NCI-H774 (cell line): ENCODE measurements around the gene IL1A.

ENCODE experiments used
- DNase-seq: peaks from one replicate; lab custom pipeline; 2025; lab: John Stamatoyannopoulos, UW

The IL1A gene

DNA sequence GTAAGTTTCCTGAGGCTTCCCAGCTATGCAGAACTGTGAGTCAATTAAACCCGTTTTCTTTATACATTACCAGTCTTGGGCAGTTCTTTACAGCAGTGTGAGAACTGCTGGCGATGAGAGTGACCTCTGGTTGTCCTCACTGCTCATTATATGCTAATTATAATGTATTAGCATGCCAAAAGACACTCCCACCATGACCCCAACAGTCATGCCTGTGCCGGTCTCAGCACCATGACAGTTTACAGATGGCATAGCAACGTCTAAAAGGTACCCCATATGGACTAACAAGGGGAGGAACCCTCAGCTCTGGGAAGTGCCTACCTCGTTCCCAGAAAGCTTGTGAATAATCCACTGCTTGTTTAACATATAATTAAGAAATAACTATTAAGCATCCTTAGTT lies 8.1 kb upstream of the IL1A start:
- no peak for DNase-seq

DNA sequence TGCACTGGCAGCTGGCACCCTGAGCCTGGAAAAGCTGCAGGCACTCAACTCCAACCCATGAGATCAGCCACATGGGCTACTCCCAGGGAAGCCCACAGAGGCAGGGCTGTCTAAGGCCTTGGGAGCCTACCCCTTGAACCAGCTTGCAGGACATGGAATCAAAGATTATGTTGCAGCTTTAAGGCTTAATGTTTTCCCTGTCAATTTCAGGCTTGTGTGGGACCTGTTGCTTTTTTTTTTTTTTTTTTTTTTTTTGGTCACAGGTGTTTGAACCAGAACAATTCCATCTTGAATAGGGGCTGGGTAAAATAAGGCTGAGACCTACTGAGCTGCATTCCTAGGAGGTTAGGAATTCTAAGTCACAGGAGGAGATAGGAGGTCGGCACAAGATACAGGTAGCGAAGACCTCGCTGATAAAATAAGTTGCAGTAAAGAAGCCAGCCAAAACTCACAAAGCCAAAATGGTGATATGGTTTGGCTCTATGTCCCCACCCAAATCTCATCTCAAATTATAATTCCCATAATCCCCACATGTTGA lies 7.5 kb upstream of the IL1A start:
- DNase-seq, result no peak

DNA sequence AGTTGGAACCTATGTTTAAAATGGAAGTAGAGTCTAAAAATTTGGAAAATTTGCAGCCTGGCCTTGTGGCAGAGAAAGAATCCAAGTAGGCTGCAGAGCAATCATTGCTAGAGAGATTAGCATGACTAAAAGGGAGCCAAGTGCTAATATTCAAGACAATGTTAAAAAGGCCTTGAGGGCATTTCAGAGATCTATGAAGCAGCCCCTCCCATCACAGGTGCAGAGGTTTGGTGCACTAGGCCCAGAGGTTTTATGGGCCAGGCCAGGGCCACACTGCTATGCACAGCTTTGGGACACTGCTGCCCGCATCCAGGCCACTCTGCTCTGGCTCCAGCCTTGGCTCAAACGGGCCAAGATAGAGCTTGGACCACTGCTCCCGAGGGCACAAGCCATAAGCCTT lies 6.7 kb upstream of the IL1A start:
- no peak for DNase-seq

DNA sequence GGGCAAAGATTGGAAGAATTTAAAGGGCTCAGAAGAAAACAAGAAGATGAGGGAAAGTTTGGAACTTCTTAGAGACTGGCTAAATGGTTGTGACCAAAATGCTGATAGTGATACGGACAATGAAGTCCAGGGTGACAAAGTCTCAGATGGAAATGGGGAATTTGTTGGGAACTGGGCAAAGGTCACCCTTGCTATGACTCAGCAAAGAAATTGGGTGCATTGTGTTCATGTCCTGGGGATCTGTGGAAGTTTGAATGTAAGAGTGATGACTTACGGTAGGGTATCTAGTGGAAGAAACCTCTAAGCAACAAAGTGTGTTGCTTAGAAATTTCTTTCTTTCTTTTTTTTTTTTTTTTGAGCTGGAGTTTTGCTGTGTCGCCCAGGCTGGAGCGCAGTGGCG lies 6.0 kb upstream of the IL1A start:
- DNase-seq, result no peak

DNA sequence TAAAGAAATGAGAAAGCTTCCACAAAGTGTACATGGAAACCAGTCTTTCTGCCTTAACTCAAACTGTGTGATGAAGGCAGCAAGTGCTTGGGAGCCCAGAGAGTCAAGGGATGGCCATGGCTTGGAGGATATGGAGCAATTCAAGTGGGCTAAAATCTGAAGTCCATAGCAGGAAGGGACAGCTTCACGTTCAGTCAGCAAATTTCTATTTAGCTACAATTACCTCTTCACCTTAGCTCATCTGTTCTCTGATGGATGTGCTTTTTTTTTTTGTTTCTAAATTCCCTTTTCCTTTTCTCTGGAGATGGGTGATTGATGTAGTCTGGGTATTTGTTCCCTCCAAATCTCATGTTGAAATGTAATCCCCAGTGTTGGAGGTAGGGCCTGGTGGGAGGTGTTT lies 4.9 kb upstream of the IL1A start:
- DNase-seq, result no peak

DNA sequence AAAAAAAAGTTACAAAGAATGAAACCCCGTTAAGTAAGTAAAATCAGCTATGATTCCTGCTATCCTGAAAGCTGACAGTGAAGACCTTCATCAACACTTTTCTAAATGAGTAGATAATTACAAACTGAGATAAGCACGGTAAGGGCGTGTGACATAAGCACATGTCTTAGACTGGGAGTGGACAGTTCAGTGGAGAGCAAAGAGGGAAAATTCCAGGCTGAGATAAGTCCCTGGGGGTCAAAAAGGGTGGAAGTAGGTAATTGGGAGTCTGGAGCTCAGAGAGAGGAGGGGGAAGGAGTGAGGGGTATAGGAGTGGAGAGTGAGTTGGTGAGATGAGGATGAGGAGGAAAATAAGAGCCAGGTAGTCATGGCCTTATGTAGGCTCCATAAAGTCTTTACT lies 4.4 kb upstream of the IL1A start:
- no peak for DNase-seq

DNA sequence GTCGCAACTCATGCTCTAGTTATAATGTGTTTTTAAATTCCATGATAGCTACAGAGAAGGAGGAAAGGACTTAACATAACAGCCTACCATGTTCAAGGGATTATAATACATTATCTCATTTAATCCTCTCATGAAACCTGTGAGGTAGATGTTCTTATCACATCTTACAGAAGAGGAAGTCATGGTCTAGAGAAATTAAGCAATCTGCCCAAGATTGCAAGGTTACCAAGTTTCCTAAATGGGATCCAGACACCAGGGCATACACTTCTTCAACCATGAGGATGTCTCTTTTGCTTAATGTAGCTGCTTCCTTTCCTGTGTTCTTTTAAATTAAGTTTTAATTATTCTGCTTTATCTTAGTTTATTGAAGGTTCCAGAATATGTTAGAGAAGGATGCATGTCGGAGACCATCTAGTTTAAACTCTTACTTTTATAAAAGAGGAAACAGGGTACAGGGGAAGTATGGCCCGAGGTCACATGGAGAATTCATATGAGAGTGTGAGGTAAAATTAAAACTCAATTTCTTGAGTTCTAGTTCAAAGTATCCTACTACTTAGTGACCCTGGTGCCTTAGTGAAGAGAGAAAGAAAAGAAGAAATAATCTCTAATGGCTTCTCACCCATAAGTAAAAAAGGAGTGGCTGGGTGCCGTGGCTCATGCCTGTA lies 3.6 kb upstream of the IL1A start:
- no peak for DNase-seq

DNA sequence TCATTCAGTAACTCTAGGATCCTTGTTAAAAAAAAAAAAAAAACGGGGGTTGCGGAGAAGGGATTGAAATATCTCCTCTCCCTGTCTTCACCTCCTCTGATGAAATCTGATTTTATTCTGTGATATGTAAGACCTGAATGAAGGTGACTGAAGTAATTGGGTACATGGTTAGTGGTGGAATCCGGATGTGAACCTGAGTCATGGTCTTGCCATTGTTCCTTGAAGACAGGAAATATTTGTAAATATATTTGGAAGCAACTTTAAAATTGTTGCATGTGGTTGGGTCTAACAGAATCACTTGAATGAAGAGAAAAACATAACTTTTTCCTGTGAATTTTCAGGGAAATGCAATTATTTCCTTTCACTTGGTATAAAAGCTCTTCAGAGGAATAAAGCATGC lies 3.0 kb upstream of the IL1A start:
- DNase-seq, result no peak

DNA sequence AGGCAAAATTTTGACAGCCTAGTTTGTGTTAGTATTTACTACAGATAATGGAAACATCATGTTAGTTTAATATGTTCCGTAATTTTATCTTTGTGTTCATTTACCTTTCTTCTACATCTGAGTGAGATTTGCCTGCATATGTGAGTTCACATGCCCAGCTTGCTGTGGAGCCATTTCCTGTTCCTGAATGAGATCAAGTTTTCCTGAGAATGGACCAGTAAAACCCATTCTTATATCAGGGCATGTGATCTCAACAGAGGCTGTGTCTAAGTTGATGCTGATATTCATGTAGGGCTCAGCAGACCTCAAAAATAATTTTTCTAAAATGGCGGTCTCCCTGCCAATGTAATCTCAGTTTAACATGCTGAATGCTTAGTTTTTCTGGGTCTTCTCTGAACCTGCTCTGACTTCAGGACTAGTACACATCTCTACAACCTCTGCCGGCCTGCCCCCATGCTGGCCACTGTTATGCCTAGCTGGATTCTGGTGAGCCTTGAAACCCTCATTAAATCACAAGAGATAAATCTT lies 1.0 kb downstream of the IL1A start:
- DNase-seq, result no peak

DNA sequence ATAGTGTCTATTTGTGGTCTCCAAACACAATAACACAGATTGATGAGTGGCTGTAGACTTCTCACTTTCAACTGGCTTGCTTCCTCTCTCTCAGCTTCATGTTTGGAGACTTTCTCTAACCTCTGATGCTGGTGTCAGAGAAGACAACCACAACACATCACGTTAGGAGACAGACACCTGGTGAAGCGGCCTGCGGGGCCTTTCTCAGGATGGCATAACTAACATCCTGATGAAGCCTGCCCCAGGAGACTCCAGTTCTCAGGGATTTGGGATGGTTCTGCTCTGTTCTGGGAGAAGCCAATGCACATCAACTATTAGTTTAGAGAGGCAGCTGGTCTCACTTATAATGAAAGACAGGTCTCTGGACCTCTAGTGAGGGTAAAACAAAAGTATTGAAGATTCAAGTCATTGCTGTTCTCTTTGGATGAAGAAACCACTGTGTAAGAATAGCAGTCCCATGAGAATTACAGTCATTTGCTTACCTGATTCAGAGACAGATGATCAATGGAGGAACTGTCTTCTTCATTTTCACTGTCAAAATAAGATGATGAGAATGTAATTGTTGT lies 2.0 kb downstream of the IL1A start:
- no peak for DNase-seq

DNA sequence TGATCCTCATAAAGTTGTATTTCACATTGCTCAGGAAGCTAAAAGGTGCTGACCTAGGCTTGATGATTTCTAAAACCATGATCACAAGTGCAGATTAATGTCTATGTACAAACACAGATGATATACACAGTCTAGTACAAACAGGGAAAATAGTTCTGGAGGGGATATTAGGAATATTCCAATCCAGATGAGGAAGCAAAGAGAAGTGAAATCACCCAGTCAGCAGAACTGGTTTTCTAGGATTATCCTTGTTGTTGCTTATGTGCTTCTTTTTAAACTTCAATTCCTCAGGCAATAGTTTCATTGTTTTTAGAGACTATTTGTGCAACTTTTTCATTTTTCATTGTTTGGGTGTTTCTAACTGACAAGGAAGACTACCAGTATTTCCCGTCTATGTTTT lies 4.7 kb downstream of the IL1A start:
- DNase-seq, result no peak

DNA sequence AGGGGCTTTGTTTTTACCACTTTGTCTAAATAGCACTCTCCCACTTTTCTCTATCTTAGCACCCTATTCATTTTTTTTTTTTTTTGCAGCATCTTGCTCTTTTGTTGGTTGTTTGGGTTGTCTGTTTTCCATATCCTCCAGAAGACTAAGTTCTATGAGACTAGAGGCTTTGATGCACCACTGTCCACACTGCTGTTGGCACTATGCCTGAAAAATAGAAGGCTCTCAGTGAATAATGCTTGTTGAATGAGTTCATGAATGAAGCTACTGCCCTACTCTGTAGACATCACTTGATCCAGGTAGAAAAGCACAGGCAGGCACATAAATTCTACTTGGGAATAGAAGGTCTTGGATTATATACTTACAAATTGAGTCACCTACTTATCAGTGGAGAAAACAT lies 7.3 kb downstream of the IL1A start:
- DNase-seq, result no peak

DNA sequence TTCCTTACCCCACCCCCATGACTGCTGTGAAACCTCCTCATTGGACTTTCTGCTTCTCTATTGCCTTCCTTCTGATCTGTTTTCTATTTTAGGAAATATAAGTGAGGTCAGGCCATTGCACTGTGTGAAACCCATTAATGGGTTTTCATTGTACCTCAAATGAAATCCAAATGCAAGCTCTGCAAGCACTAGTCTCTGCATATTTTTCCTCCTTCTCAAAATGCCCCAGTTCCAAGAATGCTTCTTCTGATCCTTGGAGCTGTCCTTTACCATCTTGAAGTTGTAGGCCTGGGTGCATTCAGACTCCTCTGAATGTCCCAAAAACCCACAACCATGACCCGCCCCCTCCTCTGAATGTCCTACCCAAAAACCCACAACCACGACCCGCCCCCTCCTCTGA lies 8.2 kb downstream of the IL1A start:
- no peak for DNase-seq

DNA sequence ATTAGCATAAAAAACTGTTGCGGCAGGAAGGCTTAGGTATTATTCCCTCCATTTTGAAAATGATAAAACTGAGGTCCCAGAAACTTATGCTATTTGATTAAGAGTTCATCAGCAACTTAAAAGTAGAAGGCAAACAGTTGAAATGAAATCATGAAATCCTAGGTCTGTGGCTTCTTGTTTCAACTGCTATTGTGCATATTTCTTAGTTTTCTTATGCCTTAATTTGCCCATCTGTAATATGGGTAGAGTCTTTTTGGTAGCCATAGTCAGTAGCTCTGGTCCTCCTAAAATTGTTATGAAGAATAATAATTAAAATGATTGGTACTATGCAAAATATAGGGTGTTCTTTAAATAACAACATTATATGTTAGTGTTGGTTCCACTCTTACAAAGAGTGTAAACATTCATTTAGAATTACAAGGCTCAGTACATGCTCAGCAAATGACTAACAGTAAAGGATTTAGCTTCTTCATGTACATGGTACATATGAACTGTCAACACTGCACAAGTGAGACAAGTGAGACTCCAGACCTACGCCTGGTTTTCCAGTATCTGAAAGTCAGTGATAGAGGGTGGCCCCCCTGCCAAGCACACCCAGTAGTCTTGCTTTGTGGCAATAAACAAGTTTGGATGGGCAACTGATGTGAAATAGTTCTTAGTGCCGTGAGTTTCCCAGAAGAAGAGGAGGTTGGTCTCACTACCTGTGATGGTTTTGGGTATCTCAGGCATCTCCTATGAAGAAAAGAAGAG lies 9.6 kb downstream of the IL1A start:
- no peak for DNase-seq

DNA sequence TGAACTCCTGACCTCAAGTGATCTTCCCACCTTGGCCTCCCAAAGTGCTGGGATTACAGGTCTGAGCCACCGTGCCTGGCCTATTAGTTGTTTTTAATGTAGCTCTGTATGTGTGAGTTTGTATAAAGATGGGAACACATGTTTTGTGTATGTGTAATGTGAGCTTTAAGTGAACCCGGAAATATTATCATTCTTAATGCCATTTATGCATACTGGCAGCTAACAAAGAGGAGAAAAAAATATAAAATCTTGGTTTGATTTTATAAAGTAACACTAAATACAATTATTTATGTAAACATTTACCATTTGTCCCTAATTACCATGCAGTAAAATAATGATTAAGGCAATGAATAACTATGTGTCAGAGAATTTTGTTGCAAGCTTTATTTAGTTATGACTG lies 10.7 kb downstream of the IL1A start:
- DNase-seq, result no peak

DNA sequence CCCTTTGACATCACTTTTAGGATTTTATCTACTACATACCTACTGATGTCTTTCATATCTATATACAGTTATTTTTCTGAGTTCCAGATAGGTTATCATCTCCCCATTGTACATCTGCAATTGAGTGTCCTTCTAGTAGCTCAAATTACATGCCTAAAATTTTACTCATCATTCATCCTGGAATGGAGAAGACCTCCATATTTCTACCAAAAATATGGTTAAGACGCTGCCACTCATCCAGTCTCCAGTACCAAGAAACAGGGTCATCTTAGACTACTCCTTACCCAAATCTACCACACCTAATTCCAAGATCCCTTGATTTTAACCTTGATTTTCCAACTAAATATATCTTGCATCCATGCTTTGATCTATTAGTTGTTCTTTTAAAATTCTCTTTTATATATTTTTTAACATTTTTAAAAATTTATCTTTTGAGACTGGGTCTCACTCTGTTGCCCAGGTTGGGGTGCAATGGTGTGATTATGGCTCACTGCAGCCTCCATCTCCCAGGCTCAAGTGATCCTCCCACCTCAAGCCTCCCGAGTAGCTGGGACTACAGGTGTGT lies 11.3 kb downstream of the IL1A start:
- DNase-seq, result no peak

DNA sequence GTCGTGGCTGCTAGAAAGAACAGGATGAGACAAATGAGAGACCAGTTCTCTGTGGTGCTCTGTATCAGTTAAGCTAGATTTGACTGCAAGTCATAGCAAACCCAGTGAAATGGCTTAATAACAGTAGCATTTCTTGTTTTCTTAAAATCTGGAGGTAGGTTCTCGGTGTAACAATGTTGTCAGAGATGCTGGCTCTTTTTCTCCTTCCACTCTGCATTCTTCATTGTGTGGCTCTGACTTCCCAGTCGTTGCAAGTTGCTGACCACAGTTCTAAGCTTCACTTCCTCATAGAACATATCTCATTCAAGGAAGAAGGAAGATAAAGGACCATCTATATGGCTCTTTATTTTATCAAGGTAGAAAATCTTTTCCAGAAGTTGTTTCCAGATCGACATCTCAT lies 12.0 kb downstream of the IL1A start:
- DNase-seq, result no peak

DNA sequence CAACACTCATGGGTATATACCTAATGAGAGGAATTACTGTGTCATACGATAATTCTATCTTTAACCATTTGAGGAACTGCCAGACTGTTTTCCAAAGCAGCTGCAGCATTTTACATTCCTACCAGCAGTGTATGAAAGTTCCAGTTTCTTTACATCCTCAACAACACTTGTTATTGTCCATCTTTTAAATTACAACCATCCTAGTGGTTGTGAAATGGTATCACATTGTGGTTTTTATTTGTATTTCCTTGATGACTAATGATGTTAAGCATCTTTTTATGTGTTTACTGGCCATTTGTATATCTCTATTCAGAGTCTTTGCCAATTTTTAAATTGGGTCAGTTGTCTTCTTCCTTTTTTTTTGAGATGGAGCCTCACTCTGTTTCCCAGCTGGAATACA lies 15.9 kb downstream of the IL1A start:
- no peak for DNase-seq

DNA sequence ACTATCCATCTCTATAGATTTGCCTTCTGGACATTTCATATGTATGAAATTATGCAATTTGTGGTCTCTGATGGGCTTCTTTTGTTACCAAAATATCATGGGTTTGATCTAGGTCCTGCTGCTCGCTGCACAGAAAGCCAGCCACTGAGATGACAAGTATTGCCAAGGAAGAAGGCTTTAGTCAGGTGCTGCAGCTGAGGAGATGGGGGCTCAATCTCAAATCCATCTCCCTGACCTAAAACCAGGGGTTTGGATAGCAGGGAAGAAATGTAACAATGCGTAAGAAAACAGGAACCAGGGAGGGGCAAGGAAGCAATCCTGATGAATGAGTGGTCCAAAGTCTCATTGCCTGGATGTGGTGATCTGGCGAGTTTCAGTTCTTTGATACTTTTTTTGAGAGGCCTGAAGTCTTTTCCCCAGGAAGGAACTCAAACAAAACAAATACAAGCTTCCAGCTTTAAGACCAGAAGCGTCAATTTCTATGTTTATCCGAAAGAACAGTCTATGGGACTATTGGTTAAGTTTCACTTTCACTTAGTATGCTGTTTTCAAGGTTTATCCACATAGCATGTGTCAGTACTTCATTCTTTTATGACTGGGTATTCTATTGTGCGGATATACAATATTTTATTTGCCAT lies 16.5 kb downstream of the IL1A start:
- no peak for DNase-seq

DNA sequence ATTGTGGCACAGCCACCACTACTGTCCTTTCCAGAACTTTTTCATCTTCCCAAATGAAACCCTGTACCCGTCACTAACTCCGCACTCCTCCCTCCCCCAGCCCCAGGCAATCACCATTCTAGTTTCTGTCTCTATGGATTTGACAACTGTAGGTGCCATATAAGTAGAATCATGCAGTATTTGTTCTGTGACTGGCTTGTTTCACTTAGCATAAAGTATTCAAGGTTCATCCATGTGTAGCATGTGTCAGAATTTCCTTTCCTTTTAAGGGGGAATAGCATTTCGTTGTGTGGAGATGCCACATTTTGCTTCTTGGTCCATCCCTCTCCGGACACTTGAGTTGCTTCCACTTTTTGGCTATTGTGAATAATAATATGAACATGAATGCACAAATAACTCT lies 19.0 kb downstream of the IL1A start:
- no peak for DNase-seq

DNA sequence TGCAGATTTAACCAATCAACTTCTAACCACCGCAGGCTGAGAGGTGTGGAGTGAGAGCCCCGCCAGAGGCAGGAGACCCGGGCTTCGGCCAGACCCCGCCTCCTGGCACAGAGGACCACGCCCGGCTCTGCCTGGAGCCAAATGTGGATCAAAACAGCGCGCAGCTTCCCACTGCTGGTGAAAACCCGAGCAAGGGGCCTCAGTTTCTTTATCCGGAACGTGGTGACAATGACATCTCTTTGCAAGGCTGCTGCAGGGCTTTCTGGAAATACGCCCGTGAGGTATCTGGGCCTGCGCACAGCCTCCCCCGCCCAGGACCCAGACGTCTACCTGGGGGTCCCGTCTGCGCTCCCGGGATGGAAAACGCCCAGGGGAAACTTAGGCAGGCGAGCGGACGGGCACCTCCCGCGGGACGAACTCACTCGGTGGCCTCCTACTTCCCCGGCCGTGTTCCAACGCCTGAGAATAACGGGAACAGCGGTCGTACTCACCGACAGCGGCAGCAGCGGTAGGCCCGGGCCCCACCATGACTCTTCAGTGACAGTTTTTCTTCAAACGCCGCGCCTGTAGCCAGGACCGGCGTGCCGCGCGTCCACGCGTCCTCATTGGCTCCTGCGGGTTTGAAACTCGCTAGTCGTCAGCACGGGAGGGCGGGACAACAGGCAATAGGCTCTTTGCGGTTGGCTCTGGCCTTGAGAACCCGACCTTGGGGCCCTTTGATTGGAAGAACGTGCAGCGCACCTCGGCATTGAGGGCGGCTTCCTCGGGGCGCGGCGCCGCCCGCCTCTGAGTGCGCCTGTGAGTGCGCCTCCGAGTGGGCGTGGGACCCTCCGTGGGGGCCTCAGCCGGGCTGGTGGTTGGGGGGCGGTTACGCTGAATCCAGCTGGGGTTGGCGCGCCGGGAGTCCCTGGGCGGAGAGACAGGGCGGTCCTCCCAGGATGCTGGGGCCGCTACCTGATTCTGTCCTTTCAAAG lies 19.9 kb downstream of the IL1A start, which contains the start of gene CKAP2L:
TSS of gene CKAP2L (minus strand) at position 539 of the 974 bp plus-strand sequence. CDS start at position 528, 11 bp downstream.
- DNase-seq, result peak; percentile 97
